ENCODE data around the gene POLA2.
"Not testable (repeated sequence)": the region's sequence is repeated elsewhere in the genome, so short reads cannot be mapped to it uniquely, and the experiment has no call there.

Gene POLA2

DNA sequence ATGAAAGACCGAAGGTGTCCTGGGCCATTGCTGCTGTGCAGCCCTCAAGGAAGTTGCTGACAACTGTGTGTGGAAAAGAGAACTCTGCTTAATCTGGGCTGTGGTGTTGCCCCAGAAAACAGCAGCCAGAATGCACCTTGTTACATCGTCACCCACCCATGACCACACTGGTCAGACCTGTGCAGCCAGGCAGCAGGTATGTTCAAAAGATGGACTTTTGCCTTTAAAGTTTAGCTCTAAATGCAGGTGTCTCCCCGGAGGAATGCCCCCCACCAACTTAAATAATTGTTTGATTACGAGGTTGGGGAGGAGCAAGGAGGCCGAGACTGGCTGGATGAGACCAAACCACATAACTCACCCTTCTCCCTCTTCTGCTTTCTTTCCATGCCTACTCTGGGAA, 15.3 kb upstream of the POLA2 start:
- DNase-seq (ENCODE audit: low read depth) = no peak
- TF ChIP-seq MYC (IDR thresholded peaks at IDR 0.05; ENCODE audit: low read depth, low read length) = no peak
- TF ChIP-seq, protein P1, sequence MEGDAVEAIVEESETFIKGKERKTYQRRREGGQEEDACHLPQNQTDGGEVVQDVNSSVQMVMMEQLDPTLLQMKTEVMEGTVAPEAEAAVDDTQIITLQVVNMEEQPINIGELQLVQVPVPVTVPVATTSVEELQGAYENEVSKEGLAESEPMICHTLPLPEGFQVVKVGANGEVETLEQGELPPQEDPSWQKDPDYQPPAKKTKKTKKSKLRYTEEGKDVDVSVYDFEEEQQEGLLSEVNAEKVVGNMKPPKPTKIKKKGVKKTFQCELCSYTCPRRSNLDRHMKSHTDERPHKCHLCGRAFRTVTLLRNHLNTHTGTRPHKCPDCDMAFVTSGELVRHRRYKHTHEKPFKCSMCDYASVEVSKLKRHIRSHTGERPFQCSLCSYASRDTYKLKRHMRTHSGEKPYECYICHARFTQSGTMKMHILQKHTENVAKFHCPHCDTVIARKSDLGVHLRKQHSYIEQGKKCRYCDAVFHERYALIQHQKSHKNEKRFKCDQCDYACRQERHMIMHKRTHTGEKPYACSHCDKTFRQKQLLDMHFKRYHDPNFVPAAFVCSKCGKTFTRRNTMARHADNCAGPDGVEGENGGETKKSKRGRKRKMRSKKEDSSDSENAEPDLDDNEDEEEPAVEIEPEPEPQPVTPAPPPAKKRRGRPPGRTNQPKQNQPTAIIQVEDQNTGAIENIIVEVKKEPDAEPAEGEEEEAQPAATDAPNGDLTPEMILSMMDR (IDR thresholded peaks at IDR 0.05; ENCODE audit: low read depth, low read length) = no peak
- TF ChIP-seq, protein P2, sequence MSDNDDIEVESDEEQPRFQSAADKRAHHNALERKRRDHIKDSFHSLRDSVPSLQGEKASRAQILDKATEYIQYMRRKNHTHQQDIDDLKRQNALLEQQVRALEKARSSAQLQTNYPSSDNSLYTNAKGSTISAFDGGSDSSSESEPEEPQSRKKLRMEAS (IDR thresholded peaks at IDR 0.05; ENCODE audit: low read depth, low read length) = no peak
- no peak for TF ChIP-seq POLR2A (IDR thresholded peaks at IDR 0.05; ENCODE audit: extremely low read depth, insufficient read length)
- no peak overlapping the region for H3K4me3 ChIP-seq (ENCODE audit: low read depth, low read length)

DNA sequence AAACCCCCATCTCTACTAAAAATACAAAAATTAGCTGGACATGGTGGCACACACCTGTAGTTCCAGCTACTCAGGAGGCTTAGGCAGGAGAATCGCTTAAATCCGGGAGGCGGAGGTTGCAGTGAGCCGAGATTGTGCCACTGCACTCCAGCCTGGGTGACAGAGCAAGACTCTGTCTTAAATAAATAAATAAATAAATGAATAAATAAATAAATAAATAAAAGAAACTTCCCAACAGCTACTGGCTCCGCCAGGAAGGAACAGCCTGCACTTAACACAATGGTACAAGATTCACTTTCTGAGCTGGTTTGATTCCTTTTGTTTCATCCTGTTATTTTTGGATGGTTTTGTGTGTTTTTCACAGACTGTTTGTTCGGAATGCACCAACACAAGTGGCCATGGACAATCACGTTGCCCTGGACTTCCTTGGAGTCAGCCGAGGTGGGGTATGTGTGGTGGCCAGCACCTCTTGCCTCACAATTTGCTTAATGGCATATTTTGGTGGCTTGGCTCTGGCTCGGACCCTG, 13.5 kb upstream of the POLA2 start:
- not testable (repeated sequence) for DNase-seq (ENCODE audit: low read depth); H3K4me3 ChIP-seq (ENCODE audit: low read depth, low read length)

DNA sequence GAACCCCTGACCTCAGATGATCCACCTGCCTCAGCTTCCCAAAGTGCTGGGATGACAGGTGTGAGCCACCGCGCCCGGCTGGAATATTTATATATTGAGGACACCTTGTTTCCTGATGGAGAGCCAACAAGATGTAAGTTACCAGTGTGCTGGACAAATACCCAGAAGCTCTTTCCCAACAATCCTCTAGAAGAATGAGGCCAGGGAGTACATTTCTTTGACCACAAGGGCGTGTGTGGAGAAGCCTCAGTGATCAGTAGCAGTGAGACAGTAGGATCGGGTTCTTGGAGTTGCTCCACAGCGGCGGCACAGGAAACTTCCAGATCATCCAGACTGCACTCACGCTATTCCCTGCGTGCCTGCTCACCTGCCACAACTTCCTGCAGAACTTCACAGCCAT, 10.3 kb upstream of the POLA2 start:
- H3K4me3 ChIP-seq (ENCODE audit: low read depth, low read length) = no peak overlapping the region
- no peak for DNase-seq (ENCODE audit: low read depth)
- TF ChIP-seq POLR2A (IDR thresholded peaks at IDR 0.05; ENCODE audit: extremely low read depth, insufficient read length) = no peak
- TF ChIP-seq, protein P1 (IDR thresholded peaks at IDR 0.05; ENCODE audit: low read depth, low read length) = no peak
- TF ChIP-seq, protein P2 (IDR thresholded peaks at IDR 0.05; ENCODE audit: low read depth, low read length) = no peak
- TF ChIP-seq MYC (IDR thresholded peaks at IDR 0.05; ENCODE audit: low read depth, low read length) = no peak

DNA sequence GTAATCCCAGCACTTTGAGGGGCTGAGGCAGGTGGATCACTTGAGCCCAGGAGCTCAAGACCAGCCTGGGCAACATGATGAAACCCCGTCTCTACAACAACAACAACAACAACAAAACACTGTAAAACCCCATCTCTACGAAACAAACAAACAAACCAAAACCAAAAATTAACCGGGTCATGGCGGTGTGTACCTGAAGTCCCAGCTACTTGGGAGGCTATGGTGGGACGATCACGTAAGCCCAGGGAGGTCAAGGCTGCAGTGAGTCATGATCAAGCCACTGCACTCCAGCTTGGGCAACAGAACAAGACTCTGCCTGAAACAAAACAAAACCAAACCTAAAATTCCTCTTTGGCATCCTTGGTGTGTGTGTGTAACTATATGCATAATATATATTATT, 7.0 kb upstream of the POLA2 start:
- DNase-seq (ENCODE audit: low read depth) = no peak
- no peak for TF ChIP-seq POLR2A (IDR thresholded peaks at IDR 0.05; ENCODE audit: extremely low read depth, insufficient read length)
- TF ChIP-seq, protein P2 (IDR thresholded peaks at IDR 0.05; ENCODE audit: low read depth, low read length) = no peak
- TF ChIP-seq, protein P1 (IDR thresholded peaks at IDR 0.05; ENCODE audit: low read depth, low read length) = no peak
- no peak for TF ChIP-seq MYC (IDR thresholded peaks at IDR 0.05; ENCODE audit: low read depth, low read length)
- no peak overlapping the region for H3K4me3 ChIP-seq (ENCODE audit: low read depth, low read length)

DNA sequence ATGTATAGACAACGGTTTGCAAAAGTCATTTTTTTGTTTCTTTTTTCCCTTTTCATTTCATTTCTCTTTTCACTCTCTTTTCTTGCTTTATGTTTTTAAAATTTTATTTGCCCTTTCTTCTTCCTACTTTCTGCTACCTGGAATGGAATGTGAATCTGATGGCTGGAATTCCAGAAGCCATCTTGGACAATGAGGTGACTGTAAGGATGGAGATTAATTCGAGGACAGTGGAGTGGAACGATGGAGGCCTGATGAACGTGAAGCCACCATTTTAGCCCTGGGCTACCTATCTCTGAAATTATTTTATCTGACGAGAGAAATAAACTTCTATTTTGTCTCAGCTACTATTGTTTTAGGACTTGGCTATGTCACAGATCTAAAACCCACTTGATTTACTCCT, 2.8 kb upstream of the POLA2 start:
- no peak for DNase-seq (ENCODE audit: low read depth)
- TF ChIP-seq MYC (IDR thresholded peaks at IDR 0.05; ENCODE audit: low read depth, low read length) = no peak
- TF ChIP-seq, protein P1 (IDR thresholded peaks at IDR 0.05; ENCODE audit: low read depth, low read length) = no peak
- no peak overlapping the region for H3K4me3 ChIP-seq (ENCODE audit: low read depth, low read length)

DNA sequence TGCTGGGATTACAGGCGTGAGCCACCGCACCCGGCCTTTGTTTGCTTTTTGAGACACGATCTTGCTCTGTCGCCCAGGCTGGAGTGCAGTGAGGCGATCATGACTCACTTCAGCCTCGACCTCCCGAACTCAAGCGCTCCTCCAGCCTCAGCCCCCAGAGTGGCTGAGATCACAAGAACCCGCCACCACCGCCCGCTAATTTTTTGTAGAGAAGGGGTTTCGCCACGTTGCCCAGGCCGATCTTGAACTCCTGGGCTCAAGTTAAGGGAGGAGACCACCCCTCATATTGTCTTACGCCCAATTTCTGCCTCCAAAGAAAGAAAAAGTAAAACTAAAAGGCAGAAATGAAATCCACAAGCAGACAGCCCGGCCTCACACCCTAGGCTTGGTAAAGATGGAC, 1.5 kb upstream of the POLA2 start:
- no peak overlapping the region for H3K4me3 ChIP-seq (ENCODE audit: low read depth, low read length)
- DNase-seq (ENCODE audit: low read depth) = no peak
- TF ChIP-seq, protein P2 (IDR thresholded peaks at IDR 0.05; ENCODE audit: low read depth, low read length) = no peak
- TF ChIP-seq POLR2A (IDR thresholded peaks at IDR 0.05; ENCODE audit: extremely low read depth, insufficient read length) = no peak
- TF ChIP-seq MYC (IDR thresholded peaks at IDR 0.05; ENCODE audit: low read depth, low read length) = no peak
- TF ChIP-seq, protein P1 (IDR thresholded peaks at IDR 0.05; ENCODE audit: low read depth, low read length) = no peak
